Breast epithelium (tissue), 4 donors: Measurements from ENCODE around the gene CNTN2. TPM values are rescaled to one million over a fixed set of nuclear protein-coding genes. Genes with fewer than 3 reads are reported as not detected.

Experiments
- DNase-seq, 2 donors: peaks; one replicate each; pipeline ENCODE4 v3.0.0-alpha.2; 2019; ENCODE audit warnings: low spot score in 2 of 2
- H3K27ac ChIP-seq, 2 donors: fragments of 200-600 bp; sonication (generic) in 1 of 2; one replicate each; pipeline ENCODE4 v1.5.1; 2016 to 2019; ENCODE audit warnings: mild to moderate bottlenecking in 1 of 2
- H3K27me3 ChIP-seq, 2 donors: fragments of 200-600 bp; sonication (generic) in 1 of 2; one replicate each; pipeline versions ENCODE4 v1.5.1 to v1.6.0; 2017 to 2019; ENCODE audit warnings: control low read depth in 1 of 2, mild to moderate bottlenecking in 1 of 2
- H3K36me3 ChIP-seq: fragments of 200-600 bp; one replicate; pipeline ENCODE4 v1.5.1; 2019
- H3K4me1 ChIP-seq, 2 donors: fragments of 200-600 bp; sonication (generic); one replicate each; pipeline ENCODE4 v1.5.1; 2016 to 2019; ENCODE audit warnings: control low read depth in 1 of 2
- H3K4me3 ChIP-seq, 3 donors: fragments of 200-600 bp; sonication (generic); 1 replicate in 2 of 3; 2 replicates in 1 of 3; pipeline ENCODE4 v1.5.1; 2016 to 2019; ENCODE audit warnings: mild to moderate bottlenecking in 3 of 3, moderate library complexity in 2 of 3
- H3K9me3 ChIP-seq, 2 donors: fragments of 200-600 bp; sonication (generic) in 1 of 2; one replicate each; pipeline ENCODE4 v1.5.1; 2016 to 2019; ENCODE audit warnings: control low read depth in 1 of 2
- POLR2A ChIP-seq: fragments of 450-650 bp; IDR thresholded peaks from one replicate; pipeline ENCODE4 v1.6.1; 2016; ENCODE audit warnings: antibody characterized with exemption, mild to moderate bottlenecking, moderate library complexity
- POLR2AphosphoS5 ChIP-seq, 3 donors: sonication (generic); formaldehyde crosslinking; IDR thresholded peaks; one replicate each; pipeline ENCODE4 v1.6.1; 2017; ENCODE audit warnings: antibody characterized with exemption in 3 of 3
- intact Hi-C: fragments of 100-400 bp; cut with DNase I; formaldehyde crosslinking; loops from one replicate; pipeline ENCODE4 v1.15.1; 2023; ENCODE audit warnings: low total_unique reads
- total RNA-seq, 3 donors: library from RNA; depleted of rRNA; stranded (reverse); fragments of >200 nt; gene quantifications; one replicate each; pipeline ENCODE4 v1.1.0, GENCODE V29; 2016
- TF ChIP-seq, protein P1 (sequence below), 3 donors: fragments of 450-650 bp; IDR thresholded peaks; one replicate each; pipeline ENCODE4 v1.5.1; 2016 to 2017; ENCODE audit warnings: antibody characterized with exemption in 3 of 3, mild to moderate bottlenecking in 3 of 3, moderate library complexity in 3 of 3

CNTN2 gene
- total RNA-seq, 3 donors from 2014 or later: not detected

DNA sequence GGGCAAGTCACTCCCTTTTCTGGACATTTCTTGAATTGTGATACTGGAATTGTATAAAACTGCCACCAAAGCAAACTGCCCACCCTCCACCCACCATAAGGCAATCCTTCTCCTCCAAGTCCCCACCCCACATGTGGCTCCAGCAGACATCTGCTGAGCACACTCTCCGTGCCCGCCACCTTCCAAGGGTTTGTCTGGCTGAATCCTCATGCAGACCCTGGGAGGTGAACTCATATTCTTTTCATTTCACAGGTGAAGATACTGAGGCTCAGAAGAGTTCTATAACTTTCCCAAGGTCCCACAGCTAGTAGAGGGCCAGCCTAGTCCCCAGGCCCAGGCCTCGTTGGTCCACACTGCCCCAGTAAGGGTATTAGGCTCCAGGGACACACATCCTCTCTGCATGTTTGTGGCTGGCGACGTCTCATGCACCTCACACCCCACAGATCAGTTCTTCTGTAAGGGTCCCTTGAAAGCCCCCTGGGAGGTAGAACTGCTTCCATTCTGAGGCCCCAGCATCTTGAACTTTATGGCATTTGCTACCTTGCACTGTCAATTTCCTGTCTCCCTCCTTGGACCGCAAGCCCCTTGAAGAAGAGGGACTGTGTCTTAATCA is 14.1 kb downstream of the CNTN2 start:
- H3K27ac ChIP-seq: no peak overlapping the region
- no peak overlapping the region for H3K4me3 ChIP-seq
- no peak for DNase-seq
- TF ChIP-seq, protein P1, sequence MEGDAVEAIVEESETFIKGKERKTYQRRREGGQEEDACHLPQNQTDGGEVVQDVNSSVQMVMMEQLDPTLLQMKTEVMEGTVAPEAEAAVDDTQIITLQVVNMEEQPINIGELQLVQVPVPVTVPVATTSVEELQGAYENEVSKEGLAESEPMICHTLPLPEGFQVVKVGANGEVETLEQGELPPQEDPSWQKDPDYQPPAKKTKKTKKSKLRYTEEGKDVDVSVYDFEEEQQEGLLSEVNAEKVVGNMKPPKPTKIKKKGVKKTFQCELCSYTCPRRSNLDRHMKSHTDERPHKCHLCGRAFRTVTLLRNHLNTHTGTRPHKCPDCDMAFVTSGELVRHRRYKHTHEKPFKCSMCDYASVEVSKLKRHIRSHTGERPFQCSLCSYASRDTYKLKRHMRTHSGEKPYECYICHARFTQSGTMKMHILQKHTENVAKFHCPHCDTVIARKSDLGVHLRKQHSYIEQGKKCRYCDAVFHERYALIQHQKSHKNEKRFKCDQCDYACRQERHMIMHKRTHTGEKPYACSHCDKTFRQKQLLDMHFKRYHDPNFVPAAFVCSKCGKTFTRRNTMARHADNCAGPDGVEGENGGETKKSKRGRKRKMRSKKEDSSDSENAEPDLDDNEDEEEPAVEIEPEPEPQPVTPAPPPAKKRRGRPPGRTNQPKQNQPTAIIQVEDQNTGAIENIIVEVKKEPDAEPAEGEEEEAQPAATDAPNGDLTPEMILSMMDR (IDR thresholded peaks at IDR 0.05): no peak
- TF ChIP-seq POLR2A: no peak
- no peak for TF ChIP-seq POLR2AphosphoS5 (IDR thresholded peaks at IDR 0.05)
- no peaks in the 10 kb centered on the region for H3K4me1 ChIP-seq
- no peaks in the 10 kb centered on the region for H3K27me3 ChIP-seq
- H3K9me3 ChIP-seq: no peaks in the 10 kb centered on the region
- no peaks in the 10 kb centered on the region for H3K36me3 ChIP-seq
- intact Hi-C loops: no loop called here

DNA sequence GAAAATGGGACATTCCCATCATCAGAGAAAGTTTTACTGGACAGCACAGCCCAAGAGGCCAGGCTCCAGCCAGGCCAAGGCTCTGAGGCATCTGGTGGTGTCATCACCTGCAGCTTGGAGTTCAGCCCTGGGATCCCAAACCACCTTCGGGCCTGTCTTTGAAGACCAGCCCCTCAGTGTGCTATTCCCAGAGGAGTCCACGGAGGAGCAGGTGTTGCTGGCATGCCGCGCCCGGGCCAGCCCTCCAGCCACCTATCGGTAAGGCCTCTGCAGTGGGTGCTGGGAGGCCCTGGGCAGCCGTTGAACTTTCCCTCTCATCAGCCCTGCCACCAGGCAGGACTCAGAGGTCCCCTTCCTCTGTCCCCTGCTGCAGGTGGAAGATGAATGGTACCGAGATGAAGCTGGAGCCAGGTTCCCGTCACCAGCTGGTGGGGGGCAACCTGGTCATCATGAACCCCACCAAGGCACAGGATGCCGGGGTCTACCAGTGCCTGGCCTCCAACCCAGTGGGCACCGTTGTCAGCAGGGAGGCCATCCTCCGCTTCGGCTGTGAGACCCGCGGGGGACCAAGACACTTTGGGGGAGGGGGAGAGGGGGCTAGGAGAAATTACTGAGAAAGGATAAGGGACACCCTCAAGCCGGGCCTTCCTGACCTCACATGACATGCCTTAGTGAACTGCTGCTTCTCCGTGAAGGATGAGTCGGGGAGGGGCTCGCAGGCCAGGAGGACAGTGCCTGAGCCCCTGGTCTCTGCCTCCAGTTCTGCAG is 15.0 kb downstream of the CNTN2 start:
- Histone ChIP-seq H3K36me3 (no peaks in the 10 kb centered on the region), H3K27ac (no peak overlapping the region), H3K27me3 (no peaks in the 10 kb centered on the region), H3K4me1 (no peaks in the 10 kb centered on the region), H3K9me3 (no peaks in the 10 kb centered on the region), H3K4me3 (no peak overlapping the region)
- DNase-seq: no peak
- TF ChIP-seq, protein P1 (IDR thresholded peaks at IDR 0.05): no peak
- TF ChIP-seq POLR2A: no peak
- no peak for TF ChIP-seq POLR2AphosphoS5 (IDR thresholded peaks at IDR 0.05)
- intact Hi-C loops: no loop called here

DNA sequence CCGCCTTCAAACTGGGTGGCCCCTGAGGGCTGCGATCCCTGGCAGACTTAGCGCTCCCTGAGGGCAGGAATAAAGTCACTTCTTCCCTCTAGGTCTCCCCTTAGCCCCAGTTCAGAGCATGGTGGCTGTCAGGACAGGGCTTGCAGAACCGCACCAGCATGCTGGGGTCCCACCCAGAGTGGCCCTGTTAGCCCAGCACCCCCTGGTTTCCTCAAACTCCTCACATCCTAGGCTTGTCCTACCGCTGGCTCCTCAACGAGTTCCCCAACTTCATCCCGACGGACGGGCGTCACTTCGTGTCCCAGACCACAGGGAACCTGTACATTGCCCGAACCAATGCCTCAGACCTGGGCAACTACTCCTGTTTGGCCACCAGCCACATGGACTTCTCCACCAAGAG is 15.8 kb downstream of the CNTN2 start:
- DNase-seq: no peak
- Histone ChIP-seq H3K27me3 (no peaks in the 10 kb centered on the region), H3K4me3 (no peak overlapping the region), H3K9me3 (no peaks in the 10 kb centered on the region), H3K36me3 (no peaks in the 10 kb centered on the region), H3K4me1 (no peaks in the 10 kb centered on the region), H3K27ac (no peak overlapping the region)
- TF ChIP-seq POLR2AphosphoS5 (IDR thresholded peaks at IDR 0.05) (no peak), POLR2A (no peak)
- TF ChIP-seq, protein P1 (IDR thresholded peaks at IDR 0.05): no peak
- intact Hi-C loops: no loop called here

DNA sequence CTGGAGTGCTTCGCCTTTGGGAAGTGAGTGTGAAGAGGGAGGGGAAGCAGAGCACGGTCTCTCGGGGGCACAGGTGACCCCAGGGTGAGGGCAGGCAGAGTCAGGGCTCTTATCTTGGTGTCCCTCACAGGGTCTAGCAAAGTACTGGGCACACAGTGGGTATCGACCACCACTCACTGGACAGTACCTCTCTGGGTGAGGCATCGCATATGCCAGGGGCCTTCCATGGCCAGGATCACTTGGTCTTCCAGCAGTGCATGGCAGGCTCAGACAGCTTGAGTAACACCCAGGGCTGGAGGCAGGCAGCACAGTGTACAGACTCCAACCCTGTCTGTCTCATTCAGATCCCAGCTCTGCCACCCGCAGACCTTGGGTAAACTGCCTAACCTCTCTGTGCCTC is 16.6 kb downstream of the CNTN2 start:
- H3K4me1 ChIP-seq: no peaks in the 10 kb centered on the region
- TF ChIP-seq, protein P1 (IDR thresholded peaks at IDR 0.05): no peak
- TF ChIP-seq POLR2AphosphoS5 (IDR thresholded peaks at IDR 0.05) (no peak), POLR2A (no peak)
- H3K4me3 ChIP-seq: no peak overlapping the region
- no peak for DNase-seq
- intact Hi-C loops: loop anchor here (5.0 kb wide), 1 partner anchor 72 kb away; no protein-coding TSS in a partner anchor
- H3K36me3 ChIP-seq: no peaks in the 10 kb centered on the region
- H3K27ac ChIP-seq: no peak overlapping the region
- H3K27me3 ChIP-seq: no peaks in the 10 kb centered on the region
- no peaks in the 10 kb centered on the region for H3K9me3 ChIP-seq

DNA sequence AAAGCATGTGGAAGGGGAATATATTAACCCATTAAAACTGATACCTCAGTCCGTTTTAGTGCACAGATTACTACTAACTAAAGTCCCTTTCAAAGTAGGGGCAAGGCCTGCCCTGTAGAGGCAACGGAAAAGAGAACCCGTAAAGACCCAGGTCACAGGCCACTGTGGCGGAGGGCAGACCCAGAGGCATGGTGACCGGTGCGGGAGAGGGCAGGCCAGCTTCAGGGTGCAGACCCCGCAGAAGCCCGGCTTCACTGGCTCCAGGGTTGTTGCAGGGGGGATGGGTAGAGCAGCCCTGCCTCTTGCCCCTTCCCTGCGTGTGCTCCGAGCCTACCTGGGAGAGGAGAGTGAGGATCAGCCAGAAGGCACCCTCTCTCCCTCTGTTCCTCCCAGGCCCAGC is 17.7 kb downstream of the CNTN2 start:
- intact Hi-C loops: loop anchor here (5.0 kb wide), 1 partner anchor 73 kb away; no protein-coding TSS in a partner anchor
- H3K4me3 ChIP-seq: no peak overlapping the region
- no peaks in the 10 kb centered on the region for H3K27me3 ChIP-seq
- no peaks in the 10 kb centered on the region for H3K9me3 ChIP-seq
- no peaks in the 10 kb centered on the region for H3K36me3 ChIP-seq
- DNase-seq: no peak
- no peak overlapping the region for H3K27ac ChIP-seq
- TF ChIP-seq POLR2AphosphoS5 (IDR thresholded peaks at IDR 0.05) (no peak), POLR2A (no peak)
- TF ChIP-seq, protein P1 (IDR thresholded peaks at IDR 0.05): no peak
- no peaks in the 10 kb centered on the region for H3K4me1 ChIP-seq
